ENCODE results near the gene EIPR1.

- TF ChIP-seq CTCF (IDR thresholded peaks at IDR 0.05), result no peak
- TF ChIP-seq EP300 (IDR thresholded peaks at IDR 0.05; ENCODE audit: low read depth), result no peak
- TF ChIP-seq POLR2AphosphoS5 (IDR thresholded peaks at IDR 0.05), result no peak
Observed at GRCh38 chr2:3283206-3283605, 94.4 kb downstream of the EIPR1 start.
